Keratinocyte (primary cell): ENCODE measurements around the gene CELSR3. TPM values are rescaled to one million over a fixed set of nuclear protein-coding genes. Genes with fewer than 3 reads are reported as not detected.

Experiments
- DNase-seq: peaks from one replicate; pipeline ENCODE4 v3.0.0-alpha.2; 2011; ENCODE audit warnings: low read depth, missing footprints, low spot score
- FAIRE-seq: peaks from 2 replicates; lab custom pipeline; 2011; peaks lifted over from hg19 to GRCh38; lab: Jason Lieb, UNC
- H2AFZ ChIP-seq: 2 replicates; pipeline ENCODE4 v1.6.0; 2012; ENCODE audit warnings: low read length, control low read depth, inconsistent platforms; ENCODE audit not compliant: control insufficient read depth
- H3K27ac ChIP-seq: 2 replicates; pipeline ENCODE4 v1.5.1; 2011; ENCODE audit warnings: low read length; ENCODE audit not compliant: control insufficient read depth, insufficient read depth
- H3K27me3 ChIP-seq: 3 replicates; pipeline ENCODE4 v1.6.0; 2011; ENCODE audit warnings: low read length; ENCODE audit not compliant: control insufficient read depth, insufficient read depth; ENCODE audit errors: extremely low read depth
- H3K36me3 ChIP-seq, 2 experiments: 2 replicates in 1 of 2; 3 replicates in 1 of 2; pipeline ENCODE4 v1.5.1; 2011; ENCODE audit warnings: low read length in 2 of 2, mild to moderate bottlenecking in 1 of 2; ENCODE audit not compliant: control insufficient read depth in 2 of 2, insufficient read depth in 2 of 2; ENCODE audit errors: extremely low read depth in 1 of 2
- H3K4me1 ChIP-seq: 3 replicates; pipeline ENCODE4 v1.5.1; 2011; ENCODE audit warnings: low read length; ENCODE audit not compliant: control insufficient read depth, insufficient read depth; ENCODE audit errors: extremely low read depth
- H3K4me2 ChIP-seq: 3 replicates; pipeline ENCODE4 v1.6.0; 2011; ENCODE audit warnings: low read depth, low read length; ENCODE audit not compliant: control insufficient read depth, insufficient read depth; ENCODE audit errors: extremely low read depth
- H3K4me3 ChIP-seq, 3 experiments: fragments of 200-600 bp in 1 of 3; sonication (generic) in 1 of 3; 2 replicates in 2 of 3; 3 replicates in 1 of 3; pipeline ENCODE4 v1.5.1; 2011 to 2016; ENCODE audit warnings: low read length in 3 of 3, mild to moderate bottlenecking in 3 of 3, control low read depth in 2 of 3, inconsistent platforms in 1 of 3, low read depth in 1 of 3, mixed read lengths in 1 of 3, mixed run types in 1 of 3, moderate library complexity in 1 of 3; ENCODE audit not compliant: control insufficient read depth in 2 of 3, insufficient read depth in 2 of 3; ENCODE audit errors: extremely low read depth in 1 of 3
- H3K79me2 ChIP-seq: 2 replicates; pipeline ENCODE4 v1.6.0; 2012; ENCODE audit warnings: low read length; ENCODE audit not compliant: control insufficient read depth, insufficient read depth
- H3K9ac ChIP-seq: 3 replicates; pipeline ENCODE4 v1.6.0; 2011; ENCODE audit warnings: low read length; ENCODE audit not compliant: control insufficient read depth, insufficient read depth; ENCODE audit errors: extremely low read depth
- H3K9me1 ChIP-seq: 3 replicates; pipeline ENCODE4 v1.6.0; 2011; ENCODE audit warnings: low read length; ENCODE audit not compliant: control insufficient read depth, insufficient read depth; ENCODE audit errors: extremely low read depth
- H3K9me3 ChIP-seq: 2 replicates; pipeline ENCODE4 v1.5.1; 2012; ENCODE audit warnings: low read depth, low read length; ENCODE audit not compliant: control insufficient read depth
- H4K20me1 ChIP-seq: 3 replicates; pipeline ENCODE4 v1.6.0; 2011; ENCODE audit warnings: low read length; ENCODE audit not compliant: control insufficient read depth, insufficient read depth; ENCODE audit errors: extremely low read depth
- EZH2 ChIP-seq: IDR thresholded peaks from one replicate; pipeline ENCODE4 v1.6.1; 2012; ENCODE audit warnings: inconsistent platforms, mild to moderate bottlenecking, low read length, moderate library complexity
- dilution Hi-C: fragments of 300-500 bp; cut with MboI; formaldehyde crosslinking; loops from one replicate; pipeline ENCODE4 v1.7.0; 2020; ENCODE audit warnings: low sequenced_read_pairs; ENCODE audit not compliant: extremely low pct_ligation_motif_present
- polyA plus RNA-seq, 5 experiments: library from polyadenylated mRNA; depleted of rRNA in 3 of 5; stranded (reverse) in 3 of 5; stranded (forward) in 1 of 5; unstranded in 1 of 5; fragments of >200 nt; gene quantifications; 1 replicate in 1 of 5; 2 replicates in 3 of 5; 3 replicates in 1 of 5; pipeline versions ENCODE4 v1.2.1 to v1.2.3, GENCODE V29; 2011 to 2012; ENCODE audit warnings: missing spikeins in 2 of 5, low read depth in 1 of 5, low replicate concordance in 1 of 5
- TF ChIP-seq, protein P1 (sequence below), 3 experiments: IDR thresholded peaks in 1 of 3; conservative IDR thresholded peaks in 1 of 3; optimal IDR thresholded peaks in 1 of 3; 2 replicates in 2 of 3; 3 replicates in 1 of 3; pipeline versions ENCODE3 to v1.5.1; 2011; ENCODE audit warnings: low read length in 3 of 3, mild to moderate bottlenecking in 3 of 3, moderate library complexity in 2 of 3, control low read depth in 1 of 3, inconsistent platforms in 1 of 3; ENCODE audit not compliant: insufficient read depth in 2 of 3; ENCODE audit errors: extremely low read depth in 1 of 3

Gene CELSR3
- polyA plus RNA-seq, 1 donor (not counting 4 experiments of a cell fraction or from before 2014, with no cell fraction given): 0.25 TPM

DNA sequence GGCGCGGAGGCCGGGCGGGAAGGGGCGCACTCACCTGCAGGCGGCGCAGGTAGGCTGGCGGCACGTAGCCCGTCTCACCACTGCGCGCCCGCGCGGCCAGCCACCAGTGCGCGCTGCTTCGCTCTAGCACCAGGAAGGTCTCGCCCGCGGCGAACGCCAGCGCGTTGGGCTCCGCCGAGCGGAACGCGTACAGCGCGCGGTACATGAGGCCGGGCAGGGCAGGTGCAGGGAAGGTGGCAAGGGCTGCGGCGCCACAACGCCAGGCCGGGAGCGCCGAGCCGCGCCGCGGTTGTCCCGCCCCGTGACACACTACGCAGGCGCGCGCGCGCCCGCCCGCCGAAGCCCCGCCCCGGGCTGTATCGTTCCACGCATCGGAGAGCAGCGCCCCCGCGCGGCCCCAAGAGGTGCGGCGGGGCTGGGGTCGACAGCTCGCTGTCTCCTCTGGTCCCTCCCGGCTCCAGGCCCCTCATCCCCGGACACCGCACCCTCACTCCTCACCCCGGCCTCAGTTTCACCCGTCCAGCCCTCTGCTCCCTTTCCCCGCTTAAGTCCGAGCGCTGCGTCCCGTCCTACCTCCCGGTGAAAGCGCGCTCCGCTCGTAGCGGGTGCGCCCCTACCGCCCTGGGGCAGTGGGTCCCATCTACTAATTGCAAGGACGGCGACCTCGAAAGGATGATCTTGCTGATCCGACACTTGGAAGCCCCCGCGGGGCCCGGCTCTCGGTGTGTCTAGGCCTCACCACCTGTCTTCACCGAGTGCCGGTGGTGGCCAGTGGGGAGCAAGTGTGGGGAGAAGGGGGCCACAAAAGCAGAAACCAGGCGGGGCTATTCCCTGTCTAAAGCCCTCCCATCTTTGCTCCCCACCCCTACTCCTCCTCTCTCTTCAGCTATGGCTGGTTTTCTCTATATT lies 23.2 kb upstream of the CELSR3 start, which contains the start of gene NCKIPSD:
Gene NCKIPSD (minus strand): TSS at position 313 of the 909 bp plus-strand sequence. CDS start 108 bp downstream, at position 205.
- no peak for DNase-seq
- peak within 1 kb of the TSS; percentile 78 to 87 (median 81) for H3K4me3 ChIP-seq
- peak within 1 kb of the TSS; percentile 84 for H3K27ac ChIP-seq
- peak within 1 kb of the TSS; percentile 98 for H2AFZ ChIP-seq
- H3K4me2 ChIP-seq: peak within 1 kb of the TSS; percentile 98
- no peaks in the 10 kb centered on the region for H3K9me1 ChIP-seq
- no peak for FAIRE-seq
- H3K9me3 ChIP-seq: no peaks in the 10 kb centered on the region
- peaks cover 40% of the 10 kb centered on the region for H3K4me1 ChIP-seq
- peak within 1 kb of the TSS; percentile 86 for H3K9ac ChIP-seq
- no peaks in the 10 kb centered on the region for H4K20me1 ChIP-seq
- no peaks in the 10 kb centered on the region for H3K27me3 ChIP-seq
- H3K36me3 ChIP-seq: peaks cover 30 to 40% of the 10 kb centered on the region in 2 experiments
- dilution Hi-C loops: no loop called here
- TF ChIP-seq EZH2: no peak
- TF ChIP-seq, protein P1, sequence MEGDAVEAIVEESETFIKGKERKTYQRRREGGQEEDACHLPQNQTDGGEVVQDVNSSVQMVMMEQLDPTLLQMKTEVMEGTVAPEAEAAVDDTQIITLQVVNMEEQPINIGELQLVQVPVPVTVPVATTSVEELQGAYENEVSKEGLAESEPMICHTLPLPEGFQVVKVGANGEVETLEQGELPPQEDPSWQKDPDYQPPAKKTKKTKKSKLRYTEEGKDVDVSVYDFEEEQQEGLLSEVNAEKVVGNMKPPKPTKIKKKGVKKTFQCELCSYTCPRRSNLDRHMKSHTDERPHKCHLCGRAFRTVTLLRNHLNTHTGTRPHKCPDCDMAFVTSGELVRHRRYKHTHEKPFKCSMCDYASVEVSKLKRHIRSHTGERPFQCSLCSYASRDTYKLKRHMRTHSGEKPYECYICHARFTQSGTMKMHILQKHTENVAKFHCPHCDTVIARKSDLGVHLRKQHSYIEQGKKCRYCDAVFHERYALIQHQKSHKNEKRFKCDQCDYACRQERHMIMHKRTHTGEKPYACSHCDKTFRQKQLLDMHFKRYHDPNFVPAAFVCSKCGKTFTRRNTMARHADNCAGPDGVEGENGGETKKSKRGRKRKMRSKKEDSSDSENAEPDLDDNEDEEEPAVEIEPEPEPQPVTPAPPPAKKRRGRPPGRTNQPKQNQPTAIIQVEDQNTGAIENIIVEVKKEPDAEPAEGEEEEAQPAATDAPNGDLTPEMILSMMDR (optimal IDR thresholded peaks at IDR 0.05 in 1 of 3, IDR thresholded peaks at IDR 0.05 in 1 of 3, conservative IDR thresholded peaks at IDR 0.05 in 1 of 3; ENCODE audit: extremely low read depth in 1 of 3, insufficient read depth in 2 of 3, low read length in 3 of 3): peak in 2 of 3 experiments; percentile 44 to 89
- H3K79me2 ChIP-seq: peaks cover 20% of the 10 kb centered on the region

GRCh38 chr3:48685293-48685602 lies 22.6 kb upstream of the CELSR3 start:
- no peaks in the 10 kb centered on the region for H3K27me3 ChIP-seq
- peaks cover 19% of the 10 kb centered on the region for H3K79me2 ChIP-seq
- peak overlapping the region; percentile 78 to 87 (median 81) for H3K4me3 ChIP-seq
- FAIRE-seq: no peak
- peaks cover 27 to 40% of the 10 kb centered on the region in 2 experiments for H3K36me3 ChIP-seq
- no peak for DNase-seq
- H3K9me1 ChIP-seq: no peaks in the 10 kb centered on the region
- H3K4me2 ChIP-seq: peak overlapping the region; percentile 98
- no peaks in the 10 kb centered on the region for H4K20me1 ChIP-seq
- TF ChIP-seq EZH2: no peak
- TF ChIP-seq, protein P1 (optimal IDR thresholded peaks at IDR 0.05 in 1 of 3, IDR thresholded peaks at IDR 0.05 in 1 of 3, conservative IDR thresholded peaks at IDR 0.05 in 1 of 3; ENCODE audit: extremely low read depth in 1 of 3, insufficient read depth in 2 of 3, low read length in 3 of 3): no peak
- dilution Hi-C loops: no loop called here
- peak overlapping the region; percentile 98 for H2AFZ ChIP-seq
- H3K9me3 ChIP-seq: no peaks in the 10 kb centered on the region
- peak overlapping the region; percentile 84 for H3K27ac ChIP-seq
- peaks cover 40% of the 10 kb centered on the region for H3K4me1 ChIP-seq
- peak overlapping the region; percentile 86 for H3K9ac ChIP-seq
